ENCODE results near the gene ACBD7.

GRCh38 chr10:15035385-15036301, 52.9 kb downstream of the ACBD7 start:
- no peak for TF ChIP-seq CTCF (IDR thresholded peaks at IDR 0.05)
- TF ChIP-seq POLR2A (IDR thresholded peaks at IDR 0.05): no peak
